ENCODE results near the gene TICAM2.

Gene TICAM2

GRCh38 chr5:115607935-115608334 is 5.7 kb upstream of the TICAM2 start:
- H3K4me3 ChIP-seq (ENCODE audit: low read depth, low read length), result no peak overlapping the region
- TF ChIP-seq, protein P1, sequence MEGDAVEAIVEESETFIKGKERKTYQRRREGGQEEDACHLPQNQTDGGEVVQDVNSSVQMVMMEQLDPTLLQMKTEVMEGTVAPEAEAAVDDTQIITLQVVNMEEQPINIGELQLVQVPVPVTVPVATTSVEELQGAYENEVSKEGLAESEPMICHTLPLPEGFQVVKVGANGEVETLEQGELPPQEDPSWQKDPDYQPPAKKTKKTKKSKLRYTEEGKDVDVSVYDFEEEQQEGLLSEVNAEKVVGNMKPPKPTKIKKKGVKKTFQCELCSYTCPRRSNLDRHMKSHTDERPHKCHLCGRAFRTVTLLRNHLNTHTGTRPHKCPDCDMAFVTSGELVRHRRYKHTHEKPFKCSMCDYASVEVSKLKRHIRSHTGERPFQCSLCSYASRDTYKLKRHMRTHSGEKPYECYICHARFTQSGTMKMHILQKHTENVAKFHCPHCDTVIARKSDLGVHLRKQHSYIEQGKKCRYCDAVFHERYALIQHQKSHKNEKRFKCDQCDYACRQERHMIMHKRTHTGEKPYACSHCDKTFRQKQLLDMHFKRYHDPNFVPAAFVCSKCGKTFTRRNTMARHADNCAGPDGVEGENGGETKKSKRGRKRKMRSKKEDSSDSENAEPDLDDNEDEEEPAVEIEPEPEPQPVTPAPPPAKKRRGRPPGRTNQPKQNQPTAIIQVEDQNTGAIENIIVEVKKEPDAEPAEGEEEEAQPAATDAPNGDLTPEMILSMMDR (IDR thresholded peaks at IDR 0.05; ENCODE audit: borderline replicate concordance, insufficient read depth, low read depth, low read length), result no peak

GRCh38 chr5:115605436-115605835 is 3.2 kb upstream of the TICAM2 start:
- no peak overlapping the region for H3K4me3 ChIP-seq (ENCODE audit: low read depth, low read length)
- TF ChIP-seq, protein P1 (IDR thresholded peaks at IDR 0.05; ENCODE audit: borderline replicate concordance, insufficient read depth, low read depth, low read length), result no peak

- TF ChIP-seq, protein P1 (IDR thresholded peaks at IDR 0.05; ENCODE audit: borderline replicate concordance, insufficient read depth, low read depth, low read length), result no peak
- peak overlapping the region; percentile 80 for H3K4me3 ChIP-seq (ENCODE audit: low read depth, low read length)
Observed at GRCh38 chr5:115602591-115603125, 379 bp upstream of the TICAM2 start.

- TF ChIP-seq, protein P1 (IDR thresholded peaks at IDR 0.05; ENCODE audit: borderline replicate concordance, insufficient read depth, low read depth, low read length), result no peak
- H3K4me3 ChIP-seq (ENCODE audit: low read depth, low read length), result peak overlapping the region; percentile 8
Observed at GRCh38 chr5:115600766-115601165, 1.5 kb downstream of the TICAM2 start.

- TF ChIP-seq, protein P1 (IDR thresholded peaks at IDR 0.05; ENCODE audit: borderline replicate concordance, insufficient read depth, low read depth, low read length), result no peak
- H3K4me3 ChIP-seq (ENCODE audit: low read depth, low read length), result no peak overlapping the region
Observed at GRCh38 chr5:115599924-115600323, 2.4 kb downstream of the TICAM2 start.

DNA sequence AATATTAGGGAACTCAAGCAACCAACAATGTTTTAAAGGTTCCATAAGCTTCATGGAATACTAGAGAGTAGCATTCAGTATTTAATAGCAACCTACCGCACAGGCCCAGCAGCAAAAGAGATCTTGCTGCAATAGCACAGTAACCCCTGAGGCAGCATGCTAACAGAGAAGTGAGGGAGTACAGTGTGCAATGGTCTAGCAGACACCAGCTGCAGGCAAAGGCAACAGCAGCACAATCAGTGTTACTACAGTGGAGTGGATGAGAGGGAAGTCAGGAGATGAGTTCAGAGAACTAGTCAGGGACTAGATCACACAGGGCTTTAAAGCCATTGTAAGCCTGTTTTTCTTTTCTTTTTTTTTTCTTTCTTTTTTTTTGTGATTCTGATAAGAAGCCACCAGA is 2.8 kb downstream of the TICAM2 start:
- H3K4me3 ChIP-seq (ENCODE audit: low read depth, low read length), result no peak overlapping the region
- TF ChIP-seq, protein P1 (IDR thresholded peaks at IDR 0.05; ENCODE audit: borderline replicate concordance, insufficient read depth, low read depth, low read length), result no peak

- TF ChIP-seq, protein P1 (IDR thresholded peaks at IDR 0.05; ENCODE audit: borderline replicate concordance, insufficient read depth, low read depth, low read length), result no peak
- H3K4me3 ChIP-seq (ENCODE audit: low read depth, low read length), result no peak overlapping the region
Observed at GRCh38 chr5:115594128-115595047, 7.9 kb downstream of the TICAM2 start.
